ENCODE data around the gene ZNHIT3. TPM values are rescaled to one million over a fixed set of nuclear protein-coding genes. Genes with fewer than 3 reads are reported as not detected.

The ZNHIT3 gene
- total RNA-seq, 2 donors from 2014 or later: 13.8 to 27.1 TPM

DNA sequence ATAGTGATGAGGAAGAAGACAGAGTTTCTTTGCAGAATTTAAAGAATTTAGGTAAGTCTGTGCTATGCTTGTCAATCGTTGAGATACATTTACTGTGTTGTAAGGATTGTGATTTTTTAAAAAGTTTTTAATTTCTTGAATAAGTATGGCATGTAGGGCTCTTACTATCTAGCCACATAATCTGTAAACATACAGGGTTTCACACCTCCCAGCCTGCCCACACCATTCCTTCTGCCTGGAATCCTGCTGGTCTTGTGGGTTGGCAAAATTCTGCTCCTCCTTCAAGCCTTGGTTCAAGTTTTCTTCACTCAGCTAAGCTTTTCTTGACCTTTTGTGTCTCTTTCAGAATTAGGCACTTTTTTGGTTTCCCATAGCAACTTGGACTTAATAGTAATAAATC lies 7.5 kb downstream of the ZNHIT3 start:
- Histone ChIP-seq H3K36me3 (peaks cover 47% of the 10 kb centered on the region), H3K4me1 (ENCODE audit: control insufficient read depth in 1 of 2, low read depth in 2 of 2) (no peaks in the 10 kb centered on the region), H3K9me3 (no peaks in the 10 kb centered on the region), H3K4me3 (no peak overlapping the region), H3K27ac (no peak overlapping the region), H3K27me3 (replicated peaks; ENCODE audit: insufficient read depth) (no peaks in the 10 kb centered on the region)
- TF ChIP-seq, protein P1, sequence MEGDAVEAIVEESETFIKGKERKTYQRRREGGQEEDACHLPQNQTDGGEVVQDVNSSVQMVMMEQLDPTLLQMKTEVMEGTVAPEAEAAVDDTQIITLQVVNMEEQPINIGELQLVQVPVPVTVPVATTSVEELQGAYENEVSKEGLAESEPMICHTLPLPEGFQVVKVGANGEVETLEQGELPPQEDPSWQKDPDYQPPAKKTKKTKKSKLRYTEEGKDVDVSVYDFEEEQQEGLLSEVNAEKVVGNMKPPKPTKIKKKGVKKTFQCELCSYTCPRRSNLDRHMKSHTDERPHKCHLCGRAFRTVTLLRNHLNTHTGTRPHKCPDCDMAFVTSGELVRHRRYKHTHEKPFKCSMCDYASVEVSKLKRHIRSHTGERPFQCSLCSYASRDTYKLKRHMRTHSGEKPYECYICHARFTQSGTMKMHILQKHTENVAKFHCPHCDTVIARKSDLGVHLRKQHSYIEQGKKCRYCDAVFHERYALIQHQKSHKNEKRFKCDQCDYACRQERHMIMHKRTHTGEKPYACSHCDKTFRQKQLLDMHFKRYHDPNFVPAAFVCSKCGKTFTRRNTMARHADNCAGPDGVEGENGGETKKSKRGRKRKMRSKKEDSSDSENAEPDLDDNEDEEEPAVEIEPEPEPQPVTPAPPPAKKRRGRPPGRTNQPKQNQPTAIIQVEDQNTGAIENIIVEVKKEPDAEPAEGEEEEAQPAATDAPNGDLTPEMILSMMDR (IDR thresholded peaks at IDR 0.05): no peak
- ATAC-seq (ENCODE audit: insufficient number of reproducible peaks, low FRiP score, low read depth): no peak
- DNase-seq (ENCODE audit: low spot score): no peak

DNA sequence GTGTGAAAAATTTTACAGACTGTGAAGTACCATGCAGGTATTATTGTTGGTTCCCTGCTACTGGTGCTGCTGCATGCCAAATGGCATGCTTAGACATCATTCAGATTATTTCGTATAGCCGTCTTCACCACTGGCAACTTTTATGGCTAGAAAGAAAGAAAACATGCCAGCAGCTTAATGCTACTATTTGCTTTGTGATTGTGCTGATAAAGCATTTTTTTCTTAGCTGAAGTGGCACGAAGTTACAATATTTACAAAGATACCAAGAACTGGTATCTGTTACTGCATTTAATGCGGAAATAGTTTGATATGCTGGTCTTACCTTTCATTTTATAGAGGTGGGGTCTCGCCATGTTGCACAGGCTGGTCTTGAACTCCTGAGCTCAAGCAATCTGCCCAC lies 8.2 kb downstream of the ZNHIT3 start:
- TF ChIP-seq, protein P1 (IDR thresholded peaks at IDR 0.05): no peak
- no peak overlapping the region for H3K4me3 ChIP-seq
- H3K27me3 ChIP-seq (replicated peaks; ENCODE audit: insufficient read depth): no peaks in the 10 kb centered on the region
- peaks cover 47% of the 10 kb centered on the region for H3K36me3 ChIP-seq
- no peaks in the 10 kb centered on the region for H3K4me1 ChIP-seq (ENCODE audit: control insufficient read depth in 1 of 2, low read depth in 2 of 2)
- no peak overlapping the region for H3K27ac ChIP-seq
- no peak for ATAC-seq (ENCODE audit: insufficient number of reproducible peaks, low FRiP score, low read depth)
- DNase-seq (ENCODE audit: low spot score): no peak
- H3K9me3 ChIP-seq: no peaks in the 10 kb centered on the region

DNA sequence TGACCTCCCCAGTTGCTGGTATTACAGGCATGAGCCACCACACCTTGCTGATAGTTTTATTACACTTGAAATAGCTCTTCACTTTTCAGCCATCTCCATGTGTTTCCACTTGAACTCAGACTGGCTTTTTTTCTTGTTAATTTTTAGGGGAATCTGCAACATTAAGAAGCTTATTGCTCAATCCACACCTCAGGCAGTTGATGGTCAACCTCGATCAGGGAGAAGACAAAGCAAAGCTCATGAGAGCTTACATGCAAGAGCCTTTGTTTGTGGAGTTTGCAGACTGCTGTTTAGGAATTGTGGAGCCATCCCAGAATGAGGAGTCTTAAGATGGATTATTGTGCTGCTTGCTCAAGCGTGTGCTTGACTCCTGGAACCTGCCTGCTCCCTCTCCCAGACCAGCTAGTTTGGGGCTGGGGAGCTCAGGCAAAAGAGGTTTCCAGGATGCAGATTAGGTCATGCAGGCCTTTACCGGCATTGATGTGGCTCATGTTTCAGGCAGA lies 8.6 kb downstream of the ZNHIT3 start:
- Histone ChIP-seq H3K9me3 (no peaks in the 10 kb centered on the region), H3K27ac (no peak overlapping the region), H3K4me1 (ENCODE audit: control insufficient read depth in 1 of 2, low read depth in 2 of 2) (no peaks in the 10 kb centered on the region), H3K4me3 (no peak overlapping the region), H3K27me3 (replicated peaks; ENCODE audit: insufficient read depth) (no peaks in the 10 kb centered on the region), H3K36me3 (peaks cover 47% of the 10 kb centered on the region)
- DNase-seq (ENCODE audit: low spot score): no peak
- TF ChIP-seq, protein P1 (IDR thresholded peaks at IDR 0.05): no peak
- ATAC-seq (ENCODE audit: insufficient number of reproducible peaks, low FRiP score, low read depth): no peak

DNA sequence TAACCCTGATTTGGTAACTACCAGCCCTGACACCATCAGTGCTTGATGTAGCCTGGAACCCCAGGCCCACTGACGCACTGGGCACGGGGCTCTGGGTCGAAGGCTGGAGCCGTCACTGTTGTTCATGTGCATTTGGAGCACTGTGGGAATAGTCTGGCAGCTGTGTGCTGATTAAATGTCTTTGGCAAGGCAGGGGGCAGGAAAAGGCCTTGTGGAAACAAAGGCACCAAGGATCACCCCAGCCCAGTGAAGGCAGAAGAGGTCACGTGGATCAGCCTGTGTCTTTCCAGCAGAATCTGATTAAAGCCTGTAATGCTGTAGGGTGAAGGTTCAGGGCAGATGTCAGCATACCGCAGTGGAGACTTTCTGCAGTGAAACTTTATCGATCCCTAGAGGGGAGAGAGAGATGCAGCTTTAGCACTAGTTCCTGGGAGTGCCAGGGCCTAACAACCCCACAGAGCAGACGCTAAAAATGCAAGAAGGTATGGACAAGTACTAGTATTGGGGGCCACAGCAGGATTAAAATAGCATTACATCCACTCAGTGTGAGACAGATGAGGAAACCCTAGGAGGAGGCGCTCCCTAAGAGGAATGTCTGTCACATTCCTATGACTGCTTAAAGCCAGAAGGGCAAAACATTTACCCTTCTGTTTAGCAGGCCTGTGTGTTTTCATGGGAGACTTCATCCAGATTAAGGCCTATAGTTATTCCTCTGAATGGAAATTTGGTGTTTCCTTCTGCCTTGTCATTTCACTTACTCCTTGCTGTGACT lies 9.7 kb downstream of the ZNHIT3 start:
- DNase-seq (ENCODE audit: low spot score): no peak
- no peaks in the 10 kb centered on the region for H3K9me3 ChIP-seq
- H3K27me3 ChIP-seq (replicated peaks; ENCODE audit: insufficient read depth): no peaks in the 10 kb centered on the region
- TF ChIP-seq, protein P1 (IDR thresholded peaks at IDR 0.05): no peak
- H3K4me1 ChIP-seq (ENCODE audit: control insufficient read depth in 1 of 2, low read depth in 2 of 2): no peaks in the 10 kb centered on the region
- no peak for ATAC-seq (ENCODE audit: insufficient number of reproducible peaks, low FRiP score, low read depth)
- H3K36me3 ChIP-seq: peaks cover 54% of the 10 kb centered on the region
- H3K4me3 ChIP-seq: no peak overlapping the region
- H3K27ac ChIP-seq: no peak overlapping the region

DNA sequence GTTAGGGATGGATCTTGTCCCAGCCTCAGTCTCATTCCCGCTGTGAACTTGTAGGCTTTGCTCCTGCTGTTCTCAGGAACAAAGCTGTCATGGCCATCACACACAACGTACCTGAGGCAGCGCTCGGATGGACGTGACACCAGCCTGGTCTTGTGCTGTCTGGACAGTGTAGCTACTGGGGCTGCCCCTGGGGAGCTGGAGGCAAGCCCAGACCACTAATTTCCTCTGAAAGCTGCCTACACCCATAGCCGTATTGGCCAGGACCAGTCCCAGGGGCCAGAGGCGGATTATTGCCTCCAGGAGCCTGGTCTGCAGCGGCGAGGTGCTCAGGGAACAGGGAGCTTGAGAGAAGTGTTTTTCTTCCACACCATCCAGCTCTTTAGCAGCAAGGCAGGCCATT lies 11.7 kb downstream of the ZNHIT3 start:
- ATAC-seq (ENCODE audit: insufficient number of reproducible peaks, low FRiP score, low read depth): no peak

More for the DNA sequence above, 11.7 kb downstream of the ZNHIT3 start:
- Histone ChIP-seq H3K9me3 (no peaks in the 10 kb centered on the region), H3K4me3 (no peak overlapping the region), H3K27ac (no peak overlapping the region), H3K27me3 (replicated peaks; ENCODE audit: insufficient read depth) (no peaks in the 10 kb centered on the region), H3K4me1 (ENCODE audit: control insufficient read depth in 1 of 2, low read depth in 2 of 2) (no peaks in the 10 kb centered on the region), H3K36me3 (peaks cover 52% of the 10 kb centered on the region)
- DNase-seq (ENCODE audit: low spot score): no peak
- TF ChIP-seq, protein P1 (IDR thresholded peaks at IDR 0.05): no peak

Data from thoracic aorta (tissue), 2 donors.